Type B pancreatic cell (in vitro differentiated cells): ENCODE data around the gene RBBP4. TPM values are rescaled to one million over a fixed set of nuclear protein-coding genes. Genes with fewer than 3 reads are reported as not detected.

Experiments used
- DNase-seq: peaks from one replicate; pipeline ENCODE4 v3.0.0; 2021; ENCODE audit warnings: mixed read lengths; ENCODE audit not compliant: unreplicated experiment; ENCODE audit errors: extremely low spot score
- H3K27ac Mint-ChIP-seq: 2 replicates; pipeline ENCODE4 v1.8.0; 2021; ENCODE audit warnings: mild to moderate bottlenecking, mixed read lengths
- H3K27me3 Mint-ChIP-seq: 2 replicates; pipeline ENCODE4 v1.8.0; 2021; ENCODE audit warnings: mixed read lengths
- H3K36me3 Mint-ChIP-seq: 2 replicates; pipeline ENCODE4 v1.8.0; 2021; ENCODE audit warnings: mixed read lengths
- H3K4me1 Mint-ChIP-seq: one replicate; pipeline ENCODE4 v1.8.0; 2021; ENCODE audit warnings: mixed read lengths; ENCODE audit not compliant: unreplicated experiment
- H3K4me3 Mint-ChIP-seq: 2 replicates; pipeline ENCODE4 v1.8.0; 2021; ENCODE audit warnings: mild to moderate bottlenecking, mixed read lengths
- H3K9me3 Mint-ChIP-seq: 2 replicates; pipeline ENCODE4 v1.8.0; 2021; ENCODE audit warnings: mixed read lengths
- long read RNA-seq: library from polyadenylated mRNA; unstranded; transcript quantifications from one replicate; pipeline ENCODE4 v2.0.0, GENCODE V29; 2020
- total RNA-seq: library from RNA; stranded (reverse); gene quantifications from 2 replicates; pipeline ENCODE4 v1.2.1, GENCODE V29; 2021; ENCODE audit warnings: low replicate concordance
- TF ChIP-seq, protein P1 (sequence below): fragments of 200-600 bp; sonication (generic); conservative IDR thresholded peaks from 2 replicates; pipeline ENCODE4 v1.5.0; 2021; ENCODE audit warnings: antibody characterized with exemption, mild to moderate bottlenecking

Gene RBBP4
- total RNA-seq, result 274 and 386 TPM in 2 replicates
- long read RNA-seq, full-length matches to known transcripts, result 174 of 225 reads
- long read RNA-seq, partial matches to known transcripts, result 31 of 225 reads
- long read RNA-seq, other reads (novel, unspliced or antisense), result 20 of 225 reads

DNA sequence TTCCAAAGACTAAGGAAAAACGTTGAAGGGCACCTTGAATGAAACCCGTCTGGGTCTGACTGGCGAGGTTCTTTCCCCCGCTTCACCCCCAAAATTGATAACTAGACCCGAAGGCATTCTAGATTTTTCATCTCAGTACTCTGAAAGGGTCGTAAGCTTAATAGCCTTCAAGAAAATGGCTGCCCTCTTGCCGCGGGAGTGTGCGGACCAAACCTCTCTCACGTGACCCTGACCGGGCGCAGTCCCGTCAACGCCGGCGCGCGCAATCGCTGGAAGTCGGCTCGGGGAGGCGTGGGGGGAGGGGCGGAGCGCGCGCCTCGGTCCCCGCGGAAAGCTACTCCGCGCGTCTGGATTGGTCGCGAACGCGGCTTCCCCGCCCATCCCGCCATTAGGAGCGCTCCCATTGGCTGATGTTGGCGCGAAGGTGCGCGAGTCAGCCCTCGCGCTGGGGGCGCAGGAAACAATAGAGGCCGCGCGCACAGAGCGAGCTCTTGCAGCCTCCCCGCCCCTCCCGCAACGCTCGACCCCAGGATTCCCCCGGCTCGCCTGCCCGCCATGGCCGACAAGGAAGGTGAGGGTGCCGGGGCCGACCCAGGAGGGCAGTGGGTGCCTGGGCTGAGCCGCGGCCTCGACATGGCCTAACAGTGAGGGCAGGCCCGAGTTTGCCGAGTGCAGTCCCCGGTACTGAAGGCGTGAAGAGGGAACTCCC, at the start of gene RBBP4:
Gene RBBP4 (plus strand): TSS at position 457 of the 709 bp plus-strand sequence. CDS start 99 bp downstream, at position 556.
- H3K4me1 Mint-ChIP-seq, result peaks cover 33% of the 10 kb centered on the region
- H3K36me3 Mint-ChIP-seq, result peaks cover 30% of the 10 kb centered on the region
- peak; percentile 100 for DNase-seq
- TF ChIP-seq, protein P1, sequence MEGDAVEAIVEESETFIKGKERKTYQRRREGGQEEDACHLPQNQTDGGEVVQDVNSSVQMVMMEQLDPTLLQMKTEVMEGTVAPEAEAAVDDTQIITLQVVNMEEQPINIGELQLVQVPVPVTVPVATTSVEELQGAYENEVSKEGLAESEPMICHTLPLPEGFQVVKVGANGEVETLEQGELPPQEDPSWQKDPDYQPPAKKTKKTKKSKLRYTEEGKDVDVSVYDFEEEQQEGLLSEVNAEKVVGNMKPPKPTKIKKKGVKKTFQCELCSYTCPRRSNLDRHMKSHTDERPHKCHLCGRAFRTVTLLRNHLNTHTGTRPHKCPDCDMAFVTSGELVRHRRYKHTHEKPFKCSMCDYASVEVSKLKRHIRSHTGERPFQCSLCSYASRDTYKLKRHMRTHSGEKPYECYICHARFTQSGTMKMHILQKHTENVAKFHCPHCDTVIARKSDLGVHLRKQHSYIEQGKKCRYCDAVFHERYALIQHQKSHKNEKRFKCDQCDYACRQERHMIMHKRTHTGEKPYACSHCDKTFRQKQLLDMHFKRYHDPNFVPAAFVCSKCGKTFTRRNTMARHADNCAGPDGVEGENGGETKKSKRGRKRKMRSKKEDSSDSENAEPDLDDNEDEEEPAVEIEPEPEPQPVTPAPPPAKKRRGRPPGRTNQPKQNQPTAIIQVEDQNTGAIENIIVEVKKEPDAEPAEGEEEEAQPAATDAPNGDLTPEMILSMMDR, result no peak
- H3K4me3 Mint-ChIP-seq, result peak within 1 kb of the TSS; percentile 94
- no peaks in the 10 kb centered on the region for H3K27me3 Mint-ChIP-seq
- peak within 1 kb of the TSS; percentile 100 for H3K27ac Mint-ChIP-seq
- no peaks in the 10 kb centered on the region for H3K9me3 Mint-ChIP-seq

GRCh38 chr1:32605711-32606424, 45.1 kb upstream of the RBBP4 start:
- no peaks in the 10 kb centered on the region for H3K9me3 Mint-ChIP-seq
- no peak for DNase-seq
- TF ChIP-seq, protein P1, result no peak
- no peaks in the 10 kb centered on the region for H3K27me3 Mint-ChIP-seq
- H3K36me3 Mint-ChIP-seq, result no peaks in the 10 kb centered on the region
- no peak overlapping the region for H3K4me3 Mint-ChIP-seq
- no peaks in the 10 kb centered on the region for H3K4me1 Mint-ChIP-seq
- H3K27ac Mint-ChIP-seq, result no peak overlapping the region

DNA sequence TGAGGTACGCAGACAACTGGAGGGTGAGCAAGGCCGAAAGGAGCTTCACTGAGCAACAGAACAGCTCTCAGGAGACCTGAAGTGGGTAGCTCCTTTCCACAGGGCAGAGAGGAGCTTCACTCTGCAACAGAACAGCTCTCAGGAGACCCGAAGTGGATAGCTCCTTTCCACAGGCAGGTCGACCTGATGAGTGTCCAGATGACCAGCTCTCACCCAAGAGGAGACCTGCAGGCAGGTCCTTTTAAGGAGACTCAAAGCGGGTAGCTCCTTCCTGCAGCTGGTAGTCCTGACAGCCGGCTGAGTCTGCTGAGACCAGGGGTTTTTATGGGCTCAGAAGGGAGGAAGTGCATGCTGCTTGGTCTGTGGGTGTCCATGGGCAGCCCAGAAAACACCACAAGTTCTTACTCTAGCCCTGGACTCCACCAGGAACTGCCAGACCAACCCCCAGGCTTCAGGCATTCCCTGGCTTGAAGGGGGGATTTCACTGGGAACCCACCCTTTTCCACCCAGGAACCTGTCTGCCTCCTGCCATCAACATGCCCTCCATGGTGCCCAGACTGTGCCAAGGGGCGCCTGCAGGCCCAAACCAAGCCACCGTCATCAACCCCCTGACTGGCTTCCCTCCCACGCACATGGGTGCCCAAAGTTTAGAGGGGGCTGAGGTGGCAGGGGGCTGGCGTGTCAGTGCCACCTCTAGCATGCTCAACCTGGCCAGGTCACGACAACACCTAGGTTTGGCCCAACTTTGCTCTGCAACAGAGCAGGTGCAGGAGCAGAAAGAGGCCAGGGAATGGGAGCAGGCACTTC, 44.2 kb upstream of the RBBP4 start:
- no peak for DNase-seq
- TF ChIP-seq, protein P1, result no peak
- Mint-ChIP-seq H3K27ac (no peak overlapping the region), H3K9me3 (no peaks in the 10 kb centered on the region), H3K27me3 (no peaks in the 10 kb centered on the region), H3K4me1 (no peaks in the 10 kb centered on the region), H3K36me3 (no peaks in the 10 kb centered on the region), H3K4me3 (no peak overlapping the region)

DNA sequence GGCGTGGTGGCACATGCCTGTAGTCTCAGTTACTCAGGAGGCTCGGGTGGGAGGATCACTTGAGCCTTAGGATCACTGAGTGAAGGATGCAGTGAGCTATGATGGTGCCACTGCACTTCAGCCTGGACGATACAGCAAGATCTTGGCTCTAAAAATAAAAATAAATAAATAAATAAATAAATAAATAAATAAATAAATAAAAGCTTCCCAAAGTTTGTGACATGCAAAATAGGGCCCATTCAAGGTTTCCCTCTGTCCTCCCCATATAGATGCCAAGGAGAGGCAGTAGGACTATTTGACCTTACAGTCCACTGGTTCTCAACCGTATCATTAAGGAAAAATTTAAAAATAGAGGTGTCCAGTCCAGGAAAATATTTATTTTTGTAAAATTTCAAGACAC, 41.8 kb upstream of the RBBP4 start:
- H3K27ac Mint-ChIP-seq, result no peak overlapping the region
- no peak for DNase-seq
- H3K4me1 Mint-ChIP-seq, result peaks cover 11% of the 10 kb centered on the region
- TF ChIP-seq, protein P1, result no peak
- H3K9me3 Mint-ChIP-seq, result no peaks in the 10 kb centered on the region
- H3K36me3 Mint-ChIP-seq, result no peaks in the 10 kb centered on the region
- no peaks in the 10 kb centered on the region for H3K27me3 Mint-ChIP-seq
- no peak overlapping the region for H3K4me3 Mint-ChIP-seq

GRCh38 chr1:32611859-32612188, 39.2 kb upstream of the RBBP4 start:
- TF ChIP-seq, protein P1, result no peak
- Mint-ChIP-seq H3K4me3 (peak overlapping the region; percentile 87), H3K4me1 (peaks cover 11% of the 10 kb centered on the region), H3K36me3 (no peaks in the 10 kb centered on the region), H3K9me3 (no peaks in the 10 kb centered on the region), H3K27me3 (no peaks in the 10 kb centered on the region), H3K27ac (no peak overlapping the region)
- no peak for DNase-seq
